Muscle of leg (tissue), 11 donors: ENCODE results near the gene LHX4. TPM values are rescaled to one million over a fixed set of nuclear protein-coding genes. Genes with fewer than 3 reads are reported as not detected.

Experiments used
- DNase-seq: peaks from one replicate; pipeline ENCODE4 v3.0.0; 2013
- H3K27ac ChIP-seq: one replicate; pipeline ENCODE4 v1.5.1; 2013; ENCODE audit warnings: mild to moderate bottlenecking, low read length, control low read depth
- H3K27me3 ChIP-seq: one replicate; pipeline ENCODE4 v1.6.1; 2013; ENCODE audit warnings: low read length; ENCODE audit not compliant: control insufficient read depth, insufficient read depth
- H3K36me3 ChIP-seq: one replicate; pipeline ENCODE4 v1.6.1; 2013; ENCODE audit warnings: low read length; ENCODE audit not compliant: control insufficient read depth, insufficient read depth
- H3K4me1 ChIP-seq: one replicate; pipeline ENCODE4 v1.6.1; 2013; ENCODE audit warnings: low read length; ENCODE audit not compliant: control insufficient read depth, insufficient read depth
- H3K4me3 ChIP-seq: one replicate; pipeline ENCODE4 v1.5.1; 2013; ENCODE audit warnings: low read length, control low read depth
- H3K9me3 ChIP-seq: replicated peaks from 2 replicates; pipeline ENCODE4 v1.6.1; 2013; ENCODE audit warnings: low read depth, low read length; ENCODE audit not compliant: control insufficient read depth
- WGBS: methylation state at CpG from one replicate; pipeline ENCODE4 v1.1.5; 2013; ENCODE audit warnings: missing lambda C conversion rate; ENCODE audit not compliant: insufficient coverage; 5-methylcytosine and 5-hydroxymethylcytosine counted together
- polyA plus RNA-seq, 8 donors: library from polyadenylated mRNA; unstranded; fragments of 120-200 nt; gene quantifications; one replicate each; pipeline versions ENCODE4 v1.2.1 to v1.2.3, GENCODE V29; 2013; ENCODE audit warnings: inconsistent platforms in 1 of 8, low replicate concordance in 1 of 8; ENCODE audit not compliant: insufficient read length in 8 of 8, insufficient read depth in 1 of 8
- total RNA-seq: library from RNA; stranded (reverse); fragments of 120-200 nt; gene quantifications from one replicate; pipeline ENCODE4 v1.2.4, GENCODE V29; 2013

LHX4 gene
- total and polyA plus RNA-seq, 9 donors: 0.04 to 2.1 (median 1.1) TPM

GRCh38 chr1:180299479-180300221 is 69.6 kb downstream of the LHX4 start:
- H3K36me3 ChIP-seq: no peaks in the 10 kb centered on the region
- no peak for DNase-seq
- H3K4me1 ChIP-seq: no peaks in the 10 kb centered on the region
- H3K4me3 ChIP-seq: no peak overlapping the region
- H3K27me3 ChIP-seq: no peaks in the 10 kb centered on the region
- H3K27ac ChIP-seq: no peak overlapping the region
- H3K9me3 ChIP-seq: no peaks in the 10 kb centered on the region
- WGBS: 59% methylated on average over 2 of the region's 7 CpGs

DNA sequence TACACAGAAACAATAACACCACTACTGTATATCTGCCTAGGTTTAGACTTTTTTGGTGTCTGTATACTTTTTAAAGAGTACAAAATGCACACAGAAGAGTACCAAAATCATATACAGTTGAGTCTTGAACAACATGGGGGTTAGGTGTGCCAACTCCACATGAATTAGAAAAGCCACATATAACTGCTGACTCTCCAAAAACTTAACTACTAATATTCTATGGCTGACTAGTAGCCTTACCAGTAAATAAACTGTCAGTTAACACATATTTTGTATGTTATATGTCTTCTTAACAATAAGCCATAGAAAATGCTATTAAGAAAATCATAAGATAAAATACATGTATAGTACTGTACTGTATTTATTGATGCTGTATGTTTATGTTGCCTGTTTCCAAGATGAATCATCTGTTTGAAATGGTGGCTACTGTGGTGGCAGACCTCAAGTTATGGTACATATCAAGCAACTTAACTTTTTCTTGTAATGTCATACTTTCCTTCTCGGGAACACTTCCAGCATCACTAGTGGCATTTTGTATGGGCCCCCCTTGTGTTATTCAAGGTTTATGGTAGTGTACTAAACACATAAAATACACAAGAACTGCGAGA is 71.2 kb downstream of the LHX4 start:
- Histone ChIP-seq H3K4me3 (no peak overlapping the region), H3K27ac (no peak overlapping the region), H3K4me1 (no peaks in the 10 kb centered on the region), H3K27me3 (no peaks in the 10 kb centered on the region), H3K9me3 (no peaks in the 10 kb centered on the region), H3K36me3 (no peaks in the 10 kb centered on the region)
- DNase-seq: no peak
- WGBS: no CpG with 5 or more reads among the region's 2 CpGs

DNA sequence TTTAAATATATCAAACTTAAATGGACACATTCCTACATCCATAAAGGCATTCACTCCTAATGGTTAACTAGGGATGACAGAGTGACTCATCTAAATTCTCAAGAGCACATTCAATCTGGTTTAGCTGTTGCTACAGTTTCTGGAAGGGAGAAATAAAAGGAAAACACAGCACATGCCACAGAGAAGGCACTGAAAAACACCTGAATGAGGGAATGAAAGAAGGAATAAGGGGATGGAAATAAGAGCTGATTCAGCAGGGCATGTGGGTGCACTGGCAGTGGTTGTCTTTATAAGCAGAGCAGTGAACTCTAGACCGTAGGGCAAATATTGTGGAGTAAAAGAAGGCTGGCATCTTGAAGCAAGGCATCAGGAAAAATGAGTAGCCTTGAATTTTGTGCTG is 79.3 kb downstream of the LHX4 start:
- Histone ChIP-seq H3K36me3 (peaks cover 5% of the 10 kb centered on the region), H3K9me3 (no peaks in the 10 kb centered on the region), H3K4me3 (no peak overlapping the region), H3K4me1 (no peaks in the 10 kb centered on the region), H3K27me3 (no peaks in the 10 kb centered on the region), H3K27ac (no peak overlapping the region)
- DNase-seq: no peak
- 91% methylated on average over 1 of the region's 1 CpG for WGBS

- Histone ChIP-seq H3K9me3 (no peaks in the 10 kb centered on the region), H3K27me3 (no peaks in the 10 kb centered on the region), H3K4me1 (no peaks in the 10 kb centered on the region), H3K4me3 (no peak overlapping the region), H3K27ac (no peak overlapping the region), H3K36me3 (peaks cover 5% of the 10 kb centered on the region)
- no peak for DNase-seq
- WGBS: no CpG with 5 or more reads among the region's 3 CpGs
These were observed 80.0 kb downstream of the LHX4 start for GRCh38 chr1:180310095-180310494.

- Histone ChIP-seq H3K36me3 (peaks cover 5% of the 10 kb centered on the region), H3K4me1 (no peaks in the 10 kb centered on the region), H3K9me3 (no peaks in the 10 kb centered on the region), H3K27ac (no peak overlapping the region), H3K4me3 (no peak overlapping the region), H3K27me3 (no peaks in the 10 kb centered on the region)
- no peak for DNase-seq
- 60% methylated on average over 3 of the region's 4 CpGs for WGBS
These were observed 81.1 kb downstream of the LHX4 start for GRCh38 chr1:180311011-180311730.

GRCh38 chr1:180312926-180313325 is 82.9 kb downstream of the LHX4 start:
- no peaks in the 10 kb centered on the region for H3K9me3 ChIP-seq
- no CpG with 5 or more reads among the region's 2 CpGs for WGBS

DNA sequence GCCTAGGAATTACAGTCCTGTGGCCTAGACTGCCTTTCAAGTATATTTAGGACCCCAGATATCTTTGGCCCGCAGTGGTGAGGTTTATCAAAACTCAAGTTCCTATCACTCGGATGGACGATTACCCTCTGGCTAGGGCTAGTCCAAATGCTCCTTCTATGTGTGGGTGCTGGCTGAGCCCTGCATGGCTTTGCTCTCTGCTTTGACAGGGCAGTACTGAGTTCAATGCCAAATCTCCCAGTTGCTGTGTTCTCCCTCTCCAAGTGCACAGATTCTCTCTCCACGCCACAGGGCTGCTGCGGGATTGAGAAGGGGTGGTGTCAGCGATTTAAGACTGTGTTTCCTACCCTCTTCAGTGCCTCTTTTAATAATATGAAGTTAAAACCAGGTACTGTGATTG is 97.0 kb downstream of the LHX4 start:
- Histone ChIP-seq H3K27me3 (no peaks in the 10 kb centered on the region), H3K27ac (no peak overlapping the region), H3K4me3 (no peak overlapping the region), H3K4me1 (no peaks in the 10 kb centered on the region), H3K36me3 (peaks cover 2% of the 10 kb centered on the region), H3K9me3 (peaks cover 2% of the 10 kb centered on the region)
- 100% methylated on average over 3 of the region's 6 CpGs for WGBS
- DNase-seq: no peak

More at GRCh38 chr1:180312926-180313325, 82.9 kb downstream of the LHX4 start:
- DNase-seq: no peak
- Histone ChIP-seq H3K4me1 (no peaks in the 10 kb centered on the region), H3K27ac (no peak overlapping the region), H3K4me3 (no peak overlapping the region), H3K27me3 (no peaks in the 10 kb centered on the region), H3K36me3 (peaks cover 5% of the 10 kb centered on the region)

Other genes with a start within 250 kb of the LHX4 start
- 16.0 TPM for gene QSOX1, start 75.4 kb upstream of the LHX4 start, total RNA-seq
- 10 to 100 TPM; 21.2 to 43.5 (median 34.8) TPM for gene QSOX1, start 75.4 kb upstream of the LHX4 start, polyA plus RNA-seq